IMR-90 (cell line): ENCODE results near the gene MAEL. TPM values are rescaled to one million over a fixed set of nuclear protein-coding genes. Genes with fewer than 3 reads are reported as not detected.

Experiments used
- ATAC-seq: fragments of 200-7000 bp; cut with Tn5 transposase; 2 replicates; pipeline ENCODE4 v1.9.1; 2020; ENCODE audit warnings: low read depth, mild to moderate bottlenecking, moderate library complexity
- BruUV-seq: library from RNA; stranded (reverse); fragments of 400-500 nt; replicated peaks from 2 replicates; lab custom pipeline; 2021; lab: Mats Ljungman, UMichigan
- CTCF ChIA-PET: fragments of 300-600 bp; formaldehyde crosslinking; extraction: SDS; loops from one replicate; lab custom pipeline; 2021; ENCODE audit warnings: antibody characterized with exemption; lab: Yijun Ruan, JAX
- POLR2A ChIA-PET: fragments of 300-600 bp; sonication (Branson Sonifier 250); formaldehyde crosslinking; loops from one replicate; lab custom pipeline; 2022; ENCODE audit warnings: antibody characterized with exemption; ENCODE audit not compliant: unreplicated experiment; lab: Charles Lee
- DNase-seq: peaks from one replicate; pipeline ENCODE4 v3.0.0; 2013
- H2AFZ ChIP-seq: replicated peaks from 2 replicates; pipeline ENCODE3; 2013; ENCODE audit warnings: low read length, mild to moderate bottlenecking; ENCODE audit not compliant: poor library complexity
- H2AK5ac ChIP-seq: 2 replicates; pipeline ENCODE4 v1.6.1; 2013; ENCODE audit warnings: low read depth, low read length, inconsistent platforms
- H2AK9ac ChIP-seq: replicated peaks from 2 replicates; pipeline ENCODE3; 2013; ENCODE audit warnings: mild to moderate bottlenecking, low read depth, low read length, moderate library complexity; ENCODE audit not compliant: poor library complexity
- H2BK120ac ChIP-seq: 2 replicates; pipeline ENCODE4 v1.6.1; 2013; ENCODE audit warnings: low read depth, low read length, inconsistent platforms
- H2BK15ac ChIP-seq: 3 replicates; pipeline ENCODE4 v1.6.1; 2013; ENCODE audit warnings: low read depth, low read length, inconsistent platforms
- H2BK20ac ChIP-seq: 2 replicates; pipeline ENCODE4 v1.6.1; 2013; ENCODE audit warnings: low read depth, mild to moderate bottlenecking, inconsistent platforms, low read length, moderate library complexity
- H2BK5ac ChIP-seq: 2 replicates; pipeline ENCODE4 v1.6.1; 2013; ENCODE audit warnings: mild to moderate bottlenecking, low read depth, low read length, inconsistent platforms; ENCODE audit not compliant: poor library complexity, severe bottlenecking
- H3K14ac ChIP-seq: replicated peaks from 2 replicates; pipeline ENCODE4 v1.6.1; 2013; ENCODE audit warnings: low read depth, low read length, inconsistent platforms
- H3K18ac ChIP-seq: 2 replicates; pipeline ENCODE4 v1.6.1; 2013; ENCODE audit warnings: low read depth, low read length, control low read depth
- H3K23ac ChIP-seq: 2 replicates; pipeline ENCODE4 v1.6.1; 2013; ENCODE audit warnings: low read depth, low read length, inconsistent platforms
- H3K27ac ChIP-seq: 2 replicates; pipeline ENCODE4 v1.5.1; 2013; ENCODE audit warnings: mild to moderate bottlenecking, control low read depth, low read length; ENCODE audit not compliant: insufficient read depth
- H3K27me3 ChIP-seq: 2 replicates; pipeline ENCODE4 v1.6.1; 2013; ENCODE audit warnings: low read length; ENCODE audit not compliant: control insufficient read depth, insufficient read depth
- H3K36me3 ChIP-seq: 2 replicates; pipeline ENCODE4 v1.6.1; 2013; ENCODE audit warnings: low read length, mixed read lengths; ENCODE audit not compliant: control insufficient read depth, insufficient read depth
- H3K4ac ChIP-seq: 2 replicates; pipeline ENCODE4 v1.6.1; 2013; ENCODE audit warnings: low read depth, low read length, inconsistent platforms
- H3K4me1 ChIP-seq: 2 replicates; pipeline ENCODE4 v1.6.1; 2013; ENCODE audit warnings: low read length, mixed read lengths; ENCODE audit not compliant: control insufficient read depth, insufficient read depth
- H3K4me2 ChIP-seq: 2 replicates; pipeline ENCODE4 v1.6.1; 2013; ENCODE audit warnings: low read depth, mild to moderate bottlenecking, control low read depth, low read length, moderate library complexity
- H3K4me3 ChIP-seq: 2 replicates; pipeline ENCODE4 v1.5.1; 2013; ENCODE audit warnings: low read depth, mild to moderate bottlenecking, control low read depth, low read length, moderate library complexity; ENCODE audit not compliant: insufficient read depth
- H3K56ac ChIP-seq: 2 replicates; pipeline ENCODE4 v1.6.1; 2013; ENCODE audit warnings: low read length, inconsistent platforms; ENCODE audit not compliant: insufficient read depth; ENCODE audit errors: extremely low read depth
- H3K79me1 ChIP-seq, 2 experiments: 2 replicates each; pipeline ENCODE4 v1.6.1; 2013; ENCODE audit warnings: low read length in 2 of 2, inconsistent platforms in 1 of 2, low read depth in 1 of 2
- H3K9ac ChIP-seq: 2 replicates; pipeline ENCODE4 v1.6.1; 2013; ENCODE audit warnings: low read depth, low read length, control low read depth
- H3K9me1 ChIP-seq: 2 replicates; pipeline ENCODE4 v1.6.1; 2013; ENCODE audit warnings: low read length, inconsistent platforms; ENCODE audit not compliant: insufficient read depth
- H3K9me3 ChIP-seq: 2 replicates; pipeline ENCODE4 v1.6.1; 2013; ENCODE audit warnings: low read length; ENCODE audit not compliant: control insufficient read depth, insufficient read depth
- H4K20me1 ChIP-seq: 2 replicates; pipeline ENCODE4 v1.6.1; 2013; ENCODE audit warnings: low read length, inconsistent platforms; ENCODE audit not compliant: insufficient read depth
- H4K5ac ChIP-seq: 2 replicates; pipeline ENCODE4 v1.6.1; 2013; ENCODE audit warnings: mild to moderate bottlenecking, low read depth, low read length, control low read depth
- H4K8ac ChIP-seq, 2 experiments: 2 replicates each; pipeline ENCODE4 v1.6.1; 2013; ENCODE audit warnings: low read depth in 2 of 2, low read length in 2 of 2, control low read depth in 1 of 2, inconsistent platforms in 1 of 2
- H4K91ac ChIP-seq: 2 replicates; pipeline ENCODE4 v1.6.1; 2013; ENCODE audit warnings: low read depth, low read length, inconsistent platforms; ENCODE audit not compliant: insufficient read depth
- CHD1 ChIP-seq: IDR thresholded peaks from 2 replicates; pipeline ENCODE4 v1.6.1; 2012; ENCODE audit warnings: low read depth, low read length, improper control_type of control experiment
- CTCF ChIP-seq: conservative IDR thresholded peaks from 2 replicates; pipeline ENCODE4 v1.5.1; 2012; ENCODE audit warnings: mild to moderate bottlenecking, low read depth, low read length, improper control_type of control experiment
- POLR2A ChIP-seq: IDR thresholded peaks from 2 replicates; pipeline ENCODE4 v1.6.1; 2012; ENCODE audit warnings: mild to moderate bottlenecking, low read depth, low read length
- RAD21 ChIP-seq: IDR thresholded peaks from 2 replicates; pipeline ENCODE4 v1.6.1; 2012; ENCODE audit warnings: low read length, improper control_type of control experiment
- SMC3 ChIP-seq: fragments of 150-350 bp; IDR thresholded peaks from 2 replicates; pipeline ENCODE4 v1.6.1; 2016; ENCODE audit warnings: low read depth, mild to moderate bottlenecking, antibody characterized with exemption, low read length, moderate library complexity
- USF2 ChIP-seq: fragments of 150-350 bp; IDR thresholded peaks from 2 replicates; pipeline ENCODE4 v1.6.1; 2017; ENCODE audit warnings: mild to moderate bottlenecking, antibody characterized with exemption, low read length, low read depth
- WGBS, 2 experiments: methylation state at CpG; one replicate each; pipeline versions ENCODE4 v1.1.5 to v1.1.7; 2013; ENCODE audit warnings: missing lambda C conversion rate in 2 of 2; ENCODE audit not compliant: insufficient read length in 1 of 2; ENCODE audit errors: extremely low coverage in 2 of 2; 5-methylcytosine and 5-hydroxymethylcytosine counted together
- dilution Hi-C: fragments of 300-500 bp; cut with HindIII; formaldehyde crosslinking; loops from one replicate; pipeline ENCODE4 v1.14.3; 2018; ENCODE audit warnings: low sequenced_read_pairs; ENCODE audit not compliant: unreplicated experiment
- in situ Hi-C: fragments of 300-500 bp; cut with MboI; formaldehyde crosslinking; loops from 3 replicates; pipeline ENCODE4 v1.14.3; 2019; ENCODE audit warnings: low sequenced_read_pairs, inconsistent platforms, mixed read lengths
- intact Hi-C: fragments of 100-400 bp; cut with micrococcal nuclease; formaldehyde crosslinking; loops from 2 replicates; pipeline ENCODE4 v1.10.0; 2022
- polyA plus RNA-seq, 3 experiments: library from polyadenylated mRNA; depleted of rRNA; stranded (reverse); fragments of >200 nt; gene quantifications; 2 replicates each; pipeline ENCODE4 v1.2.3, GENCODE V29; 2012; ENCODE audit warnings: low replicate concordance in 1 of 3
- total RNA-seq: library from RNA; depleted of rRNA; stranded (reverse); fragments of >200 nt; gene quantifications from 2 replicates; pipeline ENCODE4 v1.2.3, GENCODE V29; 2012

MAEL gene
- total and polyA plus RNA-seq, 2 of the 4 experiments (the other 2 are of a cell fraction) = not detected

- Histone ChIP-seq H2BK120ac (no peak overlapping the region), H3K9ac (no peak overlapping the region), H2BK5ac (no peak overlapping the region), H4K91ac (no peak overlapping the region), H3K56ac (no peak overlapping the region), H3K23ac (no peak overlapping the region), H4K5ac (no peak overlapping the region), H3K18ac (no peak overlapping the region), H2AK9ac (no peak overlapping the region), H2BK15ac (no peak overlapping the region), H3K36me3 (no peaks in the 10 kb centered on the region), H3K14ac (no peak overlapping the region), H4K8ac (no peak overlapping the region), H2AK5ac (no peak overlapping the region), H3K4me3 (no peak overlapping the region), H3K27me3 (no peaks in the 10 kb centered on the region), H3K9me3 (no peaks in the 10 kb centered on the region), H3K4ac (no peak overlapping the region), H3K27ac (no peak overlapping the region), H3K9me1 (peaks cover 6% of the 10 kb centered on the region; the same call in 1 of the 2 replicates), H3K79me1 (no peaks in the 10 kb centered on the region), H3K4me2 (no peak overlapping the region), H2AFZ (no peak overlapping the region), H4K20me1 (no peaks in the 10 kb centered on the region), H3K4me1 (no peaks in the 10 kb centered on the region), H2BK20ac (no peak overlapping the region)
- POLR2A ChIA-PET = no interaction called here
- TF ChIP-seq SMC3 = peak; percentile 32
- no peak for TF ChIP-seq USF2
- TF ChIP-seq RAD21 = peak; percentile 34; the same call in 1 of the 2 replicates
- no peak for TF ChIP-seq CHD1
- TF ChIP-seq POLR2A = no peak
- TF ChIP-seq CTCF = peak; percentile 32; the same call in 1 of the 2 replicates
- no peak; the same call in 1 of the 2 replicates for ATAC-seq
- in situ Hi-C loops = loop anchor here (10.0 kb wide), 2 partner anchors 142 to 582 kb away; no protein-coding TSS in a partner anchor
- dilution Hi-C loops = no loop called here
- CTCF ChIA-PET = interaction anchor here (0.8 to 4.8 kb wide), 5 partner anchors 143 to 483 kb away, joined by 3 to 41 read pairs (median 3); no protein-coding TSS in a partner anchor
- DNase-seq = peak; percentile 9
- WGBS, 2 experiments = 40% methylated on average over 1 of the region's 6 CpGs; no CpG with 5 or more reads in 1 of the 2 experiments
- no TSS peak for BruUV-seq
- intact Hi-C loops = loop anchor here (5.0 kb wide), 1 partner anchor 570 kb away; no protein-coding TSS in a partner anchor
Measured at GRCh38 chr1:167057241-167057688, 68.2 kb downstream of the MAEL start.
